GM18498 (cell line): ENCODE measurements around the gene CEP57L1.

Experiments used
- ATAC-seq: cut with Tn5 transposase; IDR thresholded peaks from one replicate; pipeline ENCODE4 v1.9.1; 2021; ENCODE audit warnings: mild to moderate bottlenecking, moderate library complexity; ENCODE audit not compliant: unreplicated experiment

Gene CEP57L1

DNA sequence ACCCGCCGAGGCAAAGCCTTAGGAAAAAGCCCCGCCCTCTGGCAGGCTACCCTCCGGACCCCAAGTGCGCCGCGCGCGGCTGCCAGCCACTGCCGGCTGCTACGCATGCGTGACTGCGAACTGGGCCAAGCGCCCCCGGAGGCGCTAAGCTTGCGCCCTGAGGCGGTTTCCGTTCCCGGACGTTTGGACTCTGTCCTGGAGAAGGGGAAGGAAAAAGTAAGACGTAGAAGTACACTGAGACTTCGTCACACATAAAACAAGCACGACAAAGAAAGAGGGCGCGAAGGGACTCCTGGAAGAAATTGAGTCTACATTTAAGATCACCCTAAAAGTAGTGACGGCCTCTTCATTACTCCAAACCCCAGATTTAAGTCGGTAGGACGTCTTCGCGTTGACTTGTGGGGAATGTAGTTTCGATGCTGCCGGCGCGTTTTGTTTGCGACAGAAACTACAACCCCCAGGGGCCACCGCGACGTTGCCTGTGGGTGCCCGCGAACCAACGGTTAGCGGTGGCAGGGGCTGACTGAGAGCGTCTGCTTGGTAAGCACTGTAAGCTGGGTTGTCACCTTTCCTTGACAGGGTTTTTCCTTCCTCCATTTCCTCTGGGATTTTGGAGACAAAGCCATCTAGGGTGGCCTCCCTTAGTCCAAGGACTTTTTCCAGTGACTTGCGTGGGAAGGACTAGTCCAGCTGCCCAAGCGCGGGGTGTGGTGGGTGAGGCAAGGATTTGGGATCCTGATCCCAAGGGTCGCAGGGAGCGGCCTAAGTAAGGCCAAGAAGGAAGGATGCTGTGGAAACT, at the start of gene CEP57L1:
Gene CEP57L1 (plus strand): TSS at position 472 of the 799 bp plus-strand sequence. CDS start 49,715 bp downstream, outside the sequence.
- ATAC-seq = peak; percentile 75

DNA sequence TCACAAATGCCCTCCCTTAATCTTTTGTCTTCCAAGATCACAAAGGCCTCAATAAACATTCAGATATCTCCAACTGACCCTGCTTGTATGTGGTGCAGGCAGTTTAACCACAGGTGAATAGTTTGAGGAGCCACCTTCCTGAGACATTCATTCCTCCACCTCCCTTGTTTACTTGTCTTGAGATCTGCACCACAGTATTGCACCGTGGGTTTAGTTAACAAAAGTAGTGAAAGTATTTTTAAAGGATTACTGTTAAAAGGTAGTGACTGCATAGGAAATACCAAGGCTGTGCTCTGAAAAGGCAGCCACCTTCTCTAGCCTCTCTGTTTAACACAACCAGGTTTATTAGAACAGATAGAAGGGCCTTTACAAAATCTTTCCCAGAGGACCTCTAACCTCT, 47.1 kb upstream of the CEP57L1 start:
- ATAC-seq = no peak

DNA sequence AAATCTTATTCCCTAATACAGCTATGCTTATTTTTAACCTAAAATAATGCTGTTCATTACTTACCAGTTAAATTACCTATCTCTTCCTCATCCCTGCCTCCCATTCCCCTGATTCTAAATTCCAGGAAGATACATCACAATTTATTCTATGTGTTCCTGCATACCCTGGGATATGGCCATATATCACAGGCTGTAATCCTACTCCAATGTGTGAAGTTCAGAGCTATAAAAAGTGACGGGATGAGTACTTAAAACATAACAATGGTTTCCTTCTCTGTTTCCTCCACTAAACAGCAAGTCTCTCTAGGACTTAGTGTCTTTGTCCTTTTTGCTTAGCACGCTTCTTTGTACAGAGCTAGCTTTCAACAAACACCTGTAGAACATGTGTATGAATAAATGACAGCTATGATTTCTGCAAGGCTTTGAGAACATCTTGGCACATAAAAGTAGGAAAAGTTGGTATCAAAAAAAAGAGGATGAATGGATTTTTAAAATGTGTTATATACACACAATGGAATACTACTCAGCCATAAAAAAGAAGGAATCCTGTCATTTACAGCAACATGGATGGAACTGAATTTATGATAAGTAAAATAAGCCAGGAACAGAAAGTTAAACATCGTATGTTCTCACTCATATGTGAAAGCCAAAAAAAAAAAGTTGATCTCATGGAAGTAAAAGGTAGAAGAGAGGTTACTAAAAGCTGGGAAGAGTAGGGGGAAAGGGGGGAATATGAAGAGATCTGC, 46.5 kb upstream of the CEP57L1 start:
- no peak for ATAC-seq

DNA sequence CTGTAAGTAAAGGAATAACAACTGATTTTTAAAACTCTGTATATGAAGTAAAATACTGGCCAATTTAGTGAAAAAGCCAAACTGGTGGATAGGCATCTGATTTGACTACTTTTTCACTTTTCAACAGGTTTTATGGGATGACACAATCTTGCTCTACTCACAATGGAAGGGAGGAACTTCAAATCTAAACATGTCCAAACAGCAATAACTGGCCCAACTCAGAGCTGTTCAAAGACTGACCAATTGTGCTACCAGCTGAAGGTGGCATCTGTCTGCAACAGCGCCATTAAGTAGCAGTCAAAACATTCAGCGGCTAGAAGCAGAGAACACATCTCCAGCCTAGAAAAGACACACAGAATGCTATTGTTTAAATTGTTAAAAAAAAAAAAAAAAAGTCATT, 45.3 kb upstream of the CEP57L1 start:
- ATAC-seq = no peak

DNA sequence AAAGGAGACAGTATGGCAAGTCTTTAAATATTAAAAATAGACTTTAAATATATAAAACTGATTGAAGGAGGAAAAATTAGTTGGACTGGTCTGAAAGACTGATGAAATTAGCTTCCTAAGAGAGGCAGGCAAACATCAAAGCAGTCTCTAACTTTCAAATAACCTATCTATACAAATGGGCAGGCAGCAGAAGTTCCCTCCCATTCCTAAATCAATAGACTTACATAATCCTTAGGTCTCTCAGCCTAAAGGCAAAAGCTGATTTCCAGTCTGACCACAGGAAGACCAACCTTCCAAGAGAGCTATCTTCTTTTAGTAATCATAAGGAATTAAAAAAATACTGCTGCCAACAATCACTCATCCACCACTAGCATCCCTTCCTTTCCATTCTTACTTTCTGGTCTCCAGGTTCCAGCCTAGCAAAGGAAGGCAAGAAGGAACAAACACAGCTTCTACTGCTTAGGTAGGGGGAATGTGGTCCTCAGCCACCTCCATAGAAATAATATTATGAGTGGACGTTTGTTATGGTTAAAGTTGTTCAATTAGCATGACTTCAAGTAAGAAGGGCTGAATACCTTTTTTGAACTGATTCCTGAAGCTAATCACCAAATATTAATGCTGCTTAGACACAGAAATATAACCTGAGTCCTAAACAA, 44.7 kb upstream of the CEP57L1 start:
- no peak for ATAC-seq

DNA sequence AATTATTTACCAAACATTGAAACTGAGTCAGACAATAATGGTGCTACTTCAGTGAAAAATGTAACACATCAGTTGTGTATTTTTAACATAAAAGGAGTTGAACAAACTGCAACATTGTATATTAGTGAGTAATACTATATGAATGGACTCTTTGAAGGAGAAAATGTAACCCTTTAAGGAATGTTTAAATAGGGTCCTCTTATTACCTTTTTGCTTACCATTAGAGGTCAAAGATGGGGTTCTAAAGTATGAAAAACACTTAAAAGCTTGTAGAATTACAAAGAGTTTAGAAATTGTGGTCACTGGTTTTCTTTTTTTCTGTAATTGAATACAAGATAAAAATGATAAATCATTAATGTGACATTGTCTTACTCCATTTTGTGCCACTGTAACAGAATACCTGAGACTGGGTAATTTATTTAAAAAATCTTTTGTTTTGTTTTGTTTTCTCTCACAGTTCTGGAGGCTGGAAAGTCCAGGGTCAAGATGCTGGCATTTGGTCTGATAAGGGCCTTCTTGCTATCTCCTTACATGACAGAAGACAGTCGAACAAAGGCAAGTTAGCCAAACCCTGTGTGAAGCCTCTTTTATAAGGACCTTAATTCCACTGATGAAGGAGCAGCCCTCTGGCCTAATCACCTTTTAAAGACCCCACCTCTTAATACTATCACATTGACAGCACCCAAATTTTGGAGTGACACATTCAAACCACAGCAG, 43.8 kb upstream of the CEP57L1 start:
- no peak for ATAC-seq

DNA sequence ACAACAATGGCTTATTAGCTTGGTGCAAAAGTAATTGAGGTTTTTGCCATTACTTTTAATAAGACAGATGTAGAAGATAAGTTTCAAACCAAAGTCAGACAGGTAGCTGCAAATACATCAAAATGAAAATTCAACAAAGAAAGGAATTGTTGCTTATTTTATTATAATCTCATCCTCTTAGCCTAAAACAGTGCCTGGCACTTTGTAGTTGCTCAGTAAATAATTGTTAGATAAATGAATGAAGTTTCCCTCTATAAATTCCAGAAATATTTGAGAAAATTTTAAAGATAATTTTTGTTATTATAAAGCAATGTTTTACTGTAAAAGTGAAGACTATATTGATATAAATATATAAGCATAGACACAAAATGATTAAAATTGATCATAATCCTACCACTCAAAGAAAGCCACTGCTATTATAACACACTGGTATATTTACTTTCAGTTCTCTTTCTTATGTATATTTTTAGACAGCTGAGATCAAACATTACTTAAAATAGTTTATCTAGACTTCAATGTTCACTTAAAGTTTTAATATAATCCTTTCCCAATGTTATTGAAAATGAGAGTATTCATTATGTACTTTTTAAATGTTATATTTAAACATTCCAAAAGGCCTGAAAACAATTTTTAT, 43.2 kb upstream of the CEP57L1 start:
- peak; percentile 47 for ATAC-seq

DNA sequence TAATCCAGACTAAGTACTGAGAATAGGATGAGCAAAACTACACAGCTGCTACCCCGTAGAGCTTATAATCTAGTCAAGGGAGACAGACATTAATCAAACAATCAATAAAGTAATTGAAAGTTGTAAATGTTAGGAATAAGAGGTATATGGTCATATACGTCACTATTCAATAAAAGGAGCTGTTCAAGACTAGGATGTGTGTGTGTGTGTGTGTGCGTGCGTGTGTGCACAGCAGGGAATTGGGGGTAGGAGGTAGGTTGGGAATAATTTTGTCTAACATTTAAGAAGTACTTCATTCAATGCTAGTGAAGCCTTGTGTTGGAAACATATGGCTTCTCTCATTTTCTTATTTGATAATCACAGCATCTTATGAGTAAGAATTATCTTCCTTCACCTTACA, 42.5 kb upstream of the CEP57L1 start:
- no peak for ATAC-seq

DNA sequence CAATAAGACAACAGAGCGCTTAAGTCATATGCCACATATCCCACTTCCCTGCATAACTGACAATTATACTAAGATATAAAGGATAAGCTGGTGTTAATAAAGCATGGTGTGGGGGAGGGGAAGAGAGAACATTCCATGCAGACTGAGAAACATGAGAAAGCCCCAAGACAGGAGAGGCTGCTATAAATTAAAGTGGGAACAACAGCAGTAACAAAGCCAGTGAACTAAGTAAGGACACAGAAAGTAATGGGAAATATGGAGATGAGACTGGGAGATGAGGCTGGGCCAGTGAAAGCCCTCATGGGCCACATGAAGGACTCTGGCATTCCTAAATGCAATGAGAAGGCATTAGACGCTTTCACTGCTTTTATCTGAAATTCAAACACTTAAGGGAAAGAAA, 42.0 kb upstream of the CEP57L1 start:
- no peak for ATAC-seq

DNA sequence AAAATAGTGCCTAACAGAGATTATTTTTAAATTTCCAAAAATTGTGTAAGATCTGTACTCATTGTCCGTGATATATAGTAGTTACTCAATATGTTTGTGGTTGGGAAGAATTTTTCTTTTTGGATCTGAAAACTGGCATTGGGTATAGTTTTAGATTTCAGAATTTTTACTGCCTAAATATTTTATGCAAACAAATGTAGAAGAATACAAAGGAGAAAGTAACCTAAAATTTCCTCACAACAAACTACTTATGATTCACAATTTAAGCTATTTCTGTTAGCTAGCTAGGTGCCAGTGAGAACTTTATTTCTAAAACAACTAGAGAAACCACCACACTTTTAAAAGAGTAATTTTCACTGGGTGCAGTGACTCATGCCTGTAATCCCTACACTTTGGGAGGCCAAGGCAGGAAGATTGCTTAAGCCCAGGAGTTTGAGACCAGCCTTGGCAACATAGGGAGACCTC, 39.5 kb upstream of the CEP57L1 start:
- ATAC-seq = no peak

DNA sequence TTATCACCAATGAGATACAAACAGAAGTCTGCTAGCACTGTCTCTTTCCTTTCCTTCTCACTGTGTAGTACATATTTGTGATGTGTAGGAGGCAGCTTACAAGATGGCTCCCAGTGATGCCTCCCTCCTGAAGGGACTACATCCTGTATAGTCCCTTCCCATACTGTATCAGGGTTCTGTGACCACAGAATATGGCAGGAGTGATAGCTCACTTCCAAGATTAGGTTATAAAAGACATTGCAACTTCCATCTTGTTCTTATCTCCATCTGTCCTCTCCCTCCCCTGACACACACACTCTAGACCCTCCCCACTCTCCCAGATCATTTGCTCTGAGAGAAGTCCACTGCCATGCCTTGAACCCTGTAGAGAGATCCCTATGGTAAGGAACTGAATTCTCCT, 38.6 kb upstream of the CEP57L1 start:
- ATAC-seq = no peak

DNA sequence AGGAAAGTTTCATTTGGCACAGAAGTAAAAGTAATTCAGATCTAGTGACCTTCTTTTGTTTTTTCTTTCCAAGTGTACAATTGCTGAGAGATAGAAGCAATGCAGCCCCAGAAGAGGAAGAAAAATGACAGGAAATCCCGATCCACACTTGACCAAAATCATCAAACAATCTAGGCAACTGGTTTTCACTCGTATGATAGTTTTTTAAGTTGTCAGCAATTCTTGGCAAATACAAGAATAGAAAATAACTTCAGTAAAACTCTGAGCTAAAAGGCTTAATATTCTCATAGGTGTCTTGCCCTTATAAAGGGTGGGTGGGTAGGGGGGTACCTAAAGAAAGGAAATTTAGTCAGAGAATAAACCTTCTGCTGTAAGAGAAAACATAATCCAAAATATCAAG, 36.7 kb upstream of the CEP57L1 start:
- ATAC-seq = no peak

DNA sequence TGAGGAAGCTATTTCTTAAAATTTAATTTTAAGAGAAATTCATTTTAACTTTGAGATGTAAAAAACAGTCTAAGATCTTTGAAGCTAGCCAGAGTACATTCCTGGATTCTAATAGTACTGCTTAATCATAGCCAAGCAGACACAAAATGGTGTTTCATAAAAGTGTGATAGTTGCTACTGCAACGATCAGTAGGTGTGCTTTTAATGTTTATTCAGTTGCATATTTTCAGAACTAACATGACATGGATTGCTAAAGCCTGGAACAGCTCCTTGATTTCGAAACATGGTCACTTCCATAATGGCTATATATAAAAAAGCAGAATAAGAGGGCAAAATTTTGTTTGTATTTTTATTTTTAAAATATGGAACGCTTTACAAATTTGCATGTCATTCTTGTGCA, 36.2 kb upstream of the CEP57L1 start:
- ATAC-seq = no peak

DNA sequence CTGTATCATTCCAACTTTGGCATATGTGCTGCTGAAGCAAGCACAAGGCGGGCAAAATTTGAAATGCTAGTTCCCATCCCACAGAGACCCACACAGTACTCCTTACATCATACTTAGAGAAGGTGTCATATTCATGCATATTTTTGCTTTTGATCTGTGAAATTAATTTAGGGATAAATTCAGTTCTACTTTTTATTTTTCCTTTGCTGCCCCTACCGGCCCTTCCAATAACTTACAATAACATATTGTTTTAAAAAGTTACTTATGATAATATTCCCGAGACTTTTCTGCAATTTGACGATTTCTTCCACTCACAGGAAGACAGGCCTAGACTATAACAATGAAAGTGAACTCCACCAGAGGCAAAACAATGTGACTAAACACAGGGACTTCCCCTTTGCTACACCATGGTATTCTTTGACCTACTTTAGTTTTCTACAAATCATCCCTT, 35.7 kb upstream of the CEP57L1 start:
- peak; percentile 71 for ATAC-seq

DNA sequence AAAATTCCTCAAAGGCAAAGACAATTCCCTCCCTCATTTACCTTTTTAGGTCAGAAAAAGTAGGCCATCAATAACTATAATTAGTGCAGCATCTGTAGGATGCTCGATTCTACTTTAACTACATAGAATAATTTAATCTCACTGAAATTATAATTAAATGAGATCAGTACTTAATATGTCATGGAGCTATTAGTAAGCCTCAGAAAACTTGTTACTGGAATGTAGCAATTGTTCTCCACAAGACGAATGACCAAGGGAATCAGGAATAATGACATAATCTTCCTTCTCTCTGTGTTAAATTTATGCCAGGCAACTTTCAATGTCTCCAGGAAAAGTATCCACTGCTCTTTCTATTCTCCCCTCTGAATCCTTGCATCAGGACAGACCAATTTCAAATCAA, 34.7 kb upstream of the CEP57L1 start:
- ATAC-seq = no peak

DNA sequence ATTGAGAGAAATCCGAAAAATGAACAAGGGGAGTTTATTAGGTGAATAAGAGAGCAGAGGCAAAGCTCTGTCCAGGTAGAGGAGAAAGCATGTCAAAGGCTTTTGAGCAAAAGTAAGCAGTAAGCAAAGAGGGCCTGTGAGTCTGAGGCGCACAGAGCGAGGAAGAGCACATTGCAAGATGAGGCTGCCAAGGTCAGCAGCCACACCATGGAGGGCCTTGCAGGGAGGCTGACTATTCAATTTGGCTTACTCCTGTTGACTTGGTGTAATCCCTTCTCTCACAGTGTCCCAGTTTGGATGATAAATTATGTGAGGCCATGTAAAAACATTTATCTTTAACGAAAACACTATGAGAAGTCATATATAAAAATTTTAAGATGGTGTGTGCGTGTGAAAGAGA, 33.1 kb upstream of the CEP57L1 start:
- ATAC-seq = no peak

DNA sequence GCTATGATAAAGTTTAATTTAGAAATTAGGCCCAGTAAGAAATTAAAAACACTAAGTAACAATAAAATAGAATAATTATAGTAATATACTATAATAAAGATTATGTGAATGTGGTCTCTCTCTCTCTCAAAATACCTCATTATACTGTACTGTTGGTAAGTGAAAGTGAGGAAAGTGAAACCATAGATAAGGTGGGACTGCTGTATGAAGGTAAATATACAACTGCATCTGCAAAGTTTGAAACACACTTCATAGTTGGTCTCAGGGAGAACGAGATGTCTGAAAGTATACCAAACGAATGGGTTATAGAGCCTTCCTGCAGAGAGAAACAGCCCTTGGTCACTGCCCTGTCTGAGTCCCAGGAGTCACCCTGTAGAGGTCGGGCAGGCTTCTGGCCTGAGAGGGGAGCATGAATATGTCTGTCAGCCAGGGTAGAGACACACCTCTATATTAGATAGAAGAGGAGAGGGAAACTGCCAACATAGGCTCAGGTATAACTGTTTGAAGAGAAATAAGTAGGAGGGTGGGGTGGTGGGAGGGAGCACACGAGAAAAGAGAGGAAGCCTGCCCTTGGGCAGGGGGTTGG, 32.4 kb upstream of the CEP57L1 start:
- ATAC-seq = no peak

DNA sequence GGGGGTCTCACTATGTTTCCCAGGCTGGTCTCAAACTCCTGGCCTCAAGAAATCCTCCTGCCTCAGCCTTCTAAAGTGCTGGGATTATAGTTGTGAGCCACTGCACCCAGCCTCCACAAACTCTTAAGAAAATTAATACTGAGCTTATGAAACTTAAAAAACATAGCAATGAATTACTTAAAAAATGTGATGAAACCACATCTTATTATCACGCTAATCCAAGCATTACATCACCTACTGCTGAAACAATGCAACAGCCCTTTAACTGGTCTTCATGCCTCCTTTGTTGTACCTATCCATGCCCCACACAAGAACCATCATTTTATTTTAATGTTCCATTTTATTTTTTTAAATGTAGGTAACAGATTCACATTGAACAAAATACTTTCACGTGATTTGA, 25.6 kb upstream of the CEP57L1 start:
- ATAC-seq = no peak

DNA sequence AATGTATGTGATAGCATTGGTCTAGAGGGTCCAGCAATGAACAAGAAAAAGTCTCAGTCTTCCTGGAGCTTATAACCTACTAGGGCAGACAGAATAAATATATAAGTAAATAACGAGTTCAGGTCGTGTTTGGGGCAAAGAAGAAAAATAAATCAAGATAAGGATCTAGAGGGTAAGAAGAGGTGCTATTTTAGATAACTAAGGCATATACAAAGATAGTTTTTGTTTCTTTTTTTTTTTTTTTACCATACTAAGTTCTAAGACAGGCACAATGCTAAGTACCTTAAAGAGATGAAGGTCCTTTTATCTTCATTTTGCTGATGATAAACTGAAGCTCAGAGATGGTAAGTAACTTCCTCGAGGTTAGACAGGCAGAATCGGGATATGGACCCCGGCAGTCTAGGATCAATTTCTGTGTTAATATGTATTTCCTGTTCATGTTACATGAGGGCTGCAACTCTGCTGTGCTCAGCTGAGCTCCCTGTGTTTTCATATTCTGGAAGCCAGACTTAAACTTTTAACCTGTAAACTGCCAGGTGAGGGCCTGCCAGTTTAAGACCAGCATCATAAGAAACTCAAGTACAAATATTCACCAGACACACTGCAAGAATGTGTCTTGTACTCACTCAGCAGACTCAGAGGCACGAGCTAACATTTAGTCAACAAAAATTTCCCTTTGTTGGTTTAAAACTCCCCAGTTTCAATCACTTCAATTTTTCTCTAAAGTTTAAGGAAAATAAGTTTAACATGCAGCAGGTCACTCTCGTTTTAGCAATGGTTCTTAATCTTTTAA, 24.0 kb upstream of the CEP57L1 start:
- ATAC-seq = no peak
